Keratinocyte (primary cell): ENCODE data around the gene STXBP2.
"Not testable (repeated sequence)": the region's sequence is repeated elsewhere in the genome, so short reads cannot be mapped to it uniquely, and the experiment has no call there.

Experiments
- EZH2 ChIP-seq: IDR thresholded peaks from one replicate; pipeline ENCODE4 v1.6.1; 2012; ENCODE audit warnings: inconsistent platforms, mild to moderate bottlenecking, low read length, moderate library complexity
- TF ChIP-seq, protein P1 (sequence below), 3 experiments: IDR thresholded peaks in 1 of 3; conservative IDR thresholded peaks in 1 of 3; optimal IDR thresholded peaks in 1 of 3; 2 replicates in 2 of 3; 3 replicates in 1 of 3; pipeline versions ENCODE3 to v1.5.1; 2011; ENCODE audit warnings: low read length in 3 of 3, mild to moderate bottlenecking in 3 of 3, moderate library complexity in 2 of 3, control low read depth in 1 of 3, inconsistent platforms in 1 of 3; ENCODE audit not compliant: insufficient read depth in 2 of 3; ENCODE audit errors: extremely low read depth in 1 of 3

DNA sequence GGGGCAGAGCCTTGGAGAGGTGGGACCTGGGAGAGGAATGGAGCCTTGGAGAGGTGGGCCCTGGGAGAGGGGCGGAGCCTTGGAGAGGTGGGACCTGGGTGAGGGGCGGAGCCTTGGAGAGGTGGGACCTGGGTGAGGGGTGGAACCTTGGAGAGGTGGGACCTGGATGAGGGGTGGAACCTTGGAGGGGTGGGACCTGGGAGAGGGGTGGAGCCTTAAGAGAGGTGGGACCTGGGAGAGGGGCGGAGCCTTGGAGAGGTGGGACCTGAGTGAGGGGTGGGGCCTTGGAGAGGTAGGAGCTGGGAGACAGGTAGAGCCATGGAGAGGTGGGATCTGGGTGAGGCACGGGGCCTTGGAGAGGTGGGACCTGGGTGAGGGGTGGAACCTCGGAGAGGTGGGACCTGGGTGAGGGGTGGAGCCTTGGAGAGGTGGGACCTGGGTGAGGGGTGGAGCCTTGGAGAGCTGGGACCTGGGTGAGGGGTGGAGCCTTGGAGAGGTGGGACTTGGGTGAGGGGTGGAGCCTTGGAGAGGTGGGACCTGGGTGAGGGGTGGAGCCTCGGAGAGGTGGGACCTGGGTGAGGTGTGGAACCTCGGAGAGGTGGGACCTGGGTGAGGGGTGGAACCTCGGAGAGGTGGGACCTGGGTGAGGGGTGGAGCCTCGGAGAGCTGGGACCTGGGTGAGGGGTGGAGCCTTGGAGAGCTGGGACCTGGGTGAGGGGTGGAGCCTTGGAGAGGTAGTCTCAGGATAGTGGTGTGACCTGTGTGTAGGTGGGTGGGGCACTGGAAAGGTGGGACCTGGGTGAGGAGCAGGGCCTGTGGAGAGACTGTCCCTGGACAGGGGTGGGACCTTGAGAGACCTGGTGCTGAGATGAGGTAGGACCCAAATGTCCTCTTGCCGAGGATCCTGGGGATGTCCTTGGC, 7.0 kb downstream of the STXBP2 start:
- TF ChIP-seq, protein P1, sequence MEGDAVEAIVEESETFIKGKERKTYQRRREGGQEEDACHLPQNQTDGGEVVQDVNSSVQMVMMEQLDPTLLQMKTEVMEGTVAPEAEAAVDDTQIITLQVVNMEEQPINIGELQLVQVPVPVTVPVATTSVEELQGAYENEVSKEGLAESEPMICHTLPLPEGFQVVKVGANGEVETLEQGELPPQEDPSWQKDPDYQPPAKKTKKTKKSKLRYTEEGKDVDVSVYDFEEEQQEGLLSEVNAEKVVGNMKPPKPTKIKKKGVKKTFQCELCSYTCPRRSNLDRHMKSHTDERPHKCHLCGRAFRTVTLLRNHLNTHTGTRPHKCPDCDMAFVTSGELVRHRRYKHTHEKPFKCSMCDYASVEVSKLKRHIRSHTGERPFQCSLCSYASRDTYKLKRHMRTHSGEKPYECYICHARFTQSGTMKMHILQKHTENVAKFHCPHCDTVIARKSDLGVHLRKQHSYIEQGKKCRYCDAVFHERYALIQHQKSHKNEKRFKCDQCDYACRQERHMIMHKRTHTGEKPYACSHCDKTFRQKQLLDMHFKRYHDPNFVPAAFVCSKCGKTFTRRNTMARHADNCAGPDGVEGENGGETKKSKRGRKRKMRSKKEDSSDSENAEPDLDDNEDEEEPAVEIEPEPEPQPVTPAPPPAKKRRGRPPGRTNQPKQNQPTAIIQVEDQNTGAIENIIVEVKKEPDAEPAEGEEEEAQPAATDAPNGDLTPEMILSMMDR (optimal IDR thresholded peaks at IDR 0.05 in 1 of 3, IDR thresholded peaks at IDR 0.05 in 1 of 3, conservative IDR thresholded peaks at IDR 0.05 in 1 of 3; ENCODE audit: extremely low read depth in 1 of 3, insufficient read depth in 2 of 3, low read length in 3 of 3), result not testable (repeated sequence)
- TF ChIP-seq EZH2, result not testable (repeated sequence)
